Omental fat pad (tissue), 4 donors: Measurements from ENCODE around the gene OSCP1. TPM values are rescaled to one million over a fixed set of nuclear protein-coding genes. Genes with fewer than 3 reads are reported as not detected.
"Not testable (repeated sequence)": the region's sequence is repeated elsewhere in the genome, so short reads cannot be mapped to it uniquely, and the experiment has no call there.

Experiments
- ATAC-seq: fragments of 150-250 bp; one replicate; pipeline ENCODE4 v1.9.1; 2016; ENCODE audit warnings: mild to moderate bottlenecking, moderate library complexity; ENCODE audit not compliant: low FRiP score
- DNase-seq: peaks from one replicate; pipeline ENCODE4 v3.0.0-alpha.2; 2019; ENCODE audit warnings: low spot score
- CTCF ChIP-seq, 3 donors: fragments of 450-650 bp; IDR thresholded peaks; one replicate each; pipeline ENCODE4 v1.5.1; 2016 to 2017; ENCODE audit warnings: antibody characterized with exemption in 3 of 3, mild to moderate bottlenecking in 3 of 3, moderate library complexity in 2 of 3
- total RNA-seq, 4 donors: library from RNA; depleted of rRNA; stranded (reverse); fragments of >200 nt; gene quantifications; one replicate each; pipeline ENCODE4 v1.1.0, GENCODE V29; 2016

The OSCP1 gene
- 1 to 10 TPM; 5.0 to 7.2 (median 6.6) TPM for total RNA-seq

GRCh38 chr1:36450270-36450918 is at the start of gene OSCP1:
TSS of gene OSCP1 (minus strand) at chr1:36450451. CDS start at chr1:36450369, 82 bp downstream.
- ATAC-seq: peak; percentile 99
- TF ChIP-seq CTCF (IDR thresholded peaks at IDR 0.05): no peak
- peak; percentile 90 for DNase-seq

GRCh38 chr1:36497207-36497606 is 47.0 kb upstream of the OSCP1 start:
- ATAC-seq (no peak), DNase-seq (no peak)
- no peak for TF ChIP-seq CTCF (IDR thresholded peaks at IDR 0.05)

- DNase-seq (no peak), ATAC-seq (no peak)
- TF ChIP-seq CTCF (IDR thresholded peaks at IDR 0.05): no peak
These were observed 44.7 kb upstream of the OSCP1 start for GRCh38 chr1:36494971-36495370.

- ATAC-seq (no peak), DNase-seq (no peak)
- no peak for TF ChIP-seq CTCF (IDR thresholded peaks at IDR 0.05)
These were observed 43.3 kb upstream of the OSCP1 start for GRCh38 chr1:36493524-36493923.

- TF ChIP-seq CTCF (IDR thresholded peaks at IDR 0.05): no peak
- no peak for ATAC-seq
- DNase-seq: no peak
These were observed 42.2 kb upstream of the OSCP1 start for GRCh38 chr1:36492491-36492890.

GRCh38 chr1:36489258-36490051 is 39.2 kb upstream of the OSCP1 start:
- DNase-seq, ATAC-seq: not testable (repeated sequence)

GRCh38 chr1:36487906-36488305 is 37.7 kb upstream of the OSCP1 start:
- TF ChIP-seq CTCF (IDR thresholded peaks at IDR 0.05): no peak
- DNase-seq (no peak), ATAC-seq (no peak)

- DNase-seq: not testable (repeated sequence)
These were observed 37.1 kb upstream of the OSCP1 start for GRCh38 chr1:36487336-36487725.

More at GRCh38 chr1:36487336-36487725, 37.1 kb upstream of the OSCP1 start:
- ATAC-seq: not testable (repeated sequence)
